ENCODE data around the gene MARCHF2. TPM values are rescaled to one million over a fixed set of nuclear protein-coding genes. Genes with fewer than 3 reads are reported as not detected.

Gene MARCHF2
- total and polyA plus RNA-seq, 7 experiments from 2014 or later, result 18.0 to 42.1 (median 23.4) TPM

DNA sequence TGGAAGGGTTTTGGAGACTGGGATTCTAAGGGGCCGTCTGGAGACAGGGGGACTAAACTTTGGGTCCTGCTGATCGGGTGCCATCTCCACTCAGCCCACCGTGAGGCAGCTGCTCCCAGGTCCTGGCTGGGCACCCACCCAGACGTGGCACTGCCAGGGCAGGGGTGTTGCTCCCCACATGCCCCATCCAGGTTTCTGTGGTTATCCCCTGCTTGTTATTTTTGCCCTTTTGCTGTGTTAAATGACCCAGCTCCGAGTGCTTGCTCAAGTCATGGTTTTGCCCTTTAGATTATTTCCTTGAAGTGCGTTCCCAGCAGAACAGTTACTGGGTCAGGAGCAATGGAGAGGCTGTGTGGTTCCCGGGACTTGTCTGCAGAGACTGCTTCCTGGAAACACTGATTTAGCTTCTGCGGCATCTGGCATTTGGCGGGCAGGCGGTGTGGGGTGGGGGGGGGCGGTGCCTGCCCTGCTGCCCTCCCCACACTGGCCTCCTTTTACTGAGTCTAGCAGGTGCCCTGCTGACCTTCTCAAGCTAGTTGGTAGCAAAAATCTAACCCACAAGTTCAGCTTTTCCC lies 21.0 kb upstream of the MARCHF2 start:
- Mint-ChIP-seq H3K27me3 (no peaks in the 10 kb centered on the region), H3K27ac (peak overlapping the region in 6 of 9 donors; percentile 36 to 90 (median 62)), H3K4me3 (peak overlapping the region in 7 of 10 donors; percentile 36 to 96 (median 70)), H3K36me3 (peaks cover 0 to 9% (median 2%) of the 10 kb centered on the region in 5 donors), H3K9me3 (no peaks in the 10 kb centered on the region), H3K4me1 (peaks cover 26 to 53% (median 41%) of the 10 kb centered on the region in 7 donors)
- Histone ChIP-seq H3K36me3 (ENCODE audit: control insufficient read depth in 2 of 3, insufficient read depth in 3 of 3, low read length in 3 of 3) (peaks cover 0 to 8% (median 0%) of the 10 kb centered on the region in 3 experiments), H3K9me3 (ENCODE audit: control insufficient read depth in 2 of 3, low read length in 3 of 3) (no peaks in the 10 kb centered on the region), H3K27ac (ENCODE audit: low read depth, low read length) (peak overlapping the region; percentile 24), H3K4me3 (ENCODE audit: low read length) (no peak overlapping the region), H3K4me1 (ENCODE audit: control insufficient read depth in 2 of 2, insufficient read depth in 2 of 2, low read length in 2 of 2) (peaks cover 7 to 8% of the 10 kb centered on the region in 2 donors), H3K27me3 (ENCODE audit: control insufficient read depth in 2 of 2, insufficient read depth in 2 of 2, low read length in 2 of 2) (no peaks in the 10 kb centered on the region)
- CTCF ChIA-PET, result interaction anchor here (0.6 kb wide), 2 partner anchors 217 to 736 kb away, joined by 3 read pairs; no protein-coding TSS in a partner anchor
- intact Hi-C loops (cut with micrococcal nuclease), result loop anchor here in 1 of 2 donors (5.0 kb wide), 2 partner anchors 200 to 470 kb away; partner anchors contain the start of gene SNAPC2
- DNase-seq (no peak), ATAC-seq (no peak)
- POLR2A ChIA-PET, result interaction anchor here (0.5 kb wide), 1 partner anchor 114 kb away, joined by 3 read pairs; no protein-coding TSS in a partner anchor

DNA sequence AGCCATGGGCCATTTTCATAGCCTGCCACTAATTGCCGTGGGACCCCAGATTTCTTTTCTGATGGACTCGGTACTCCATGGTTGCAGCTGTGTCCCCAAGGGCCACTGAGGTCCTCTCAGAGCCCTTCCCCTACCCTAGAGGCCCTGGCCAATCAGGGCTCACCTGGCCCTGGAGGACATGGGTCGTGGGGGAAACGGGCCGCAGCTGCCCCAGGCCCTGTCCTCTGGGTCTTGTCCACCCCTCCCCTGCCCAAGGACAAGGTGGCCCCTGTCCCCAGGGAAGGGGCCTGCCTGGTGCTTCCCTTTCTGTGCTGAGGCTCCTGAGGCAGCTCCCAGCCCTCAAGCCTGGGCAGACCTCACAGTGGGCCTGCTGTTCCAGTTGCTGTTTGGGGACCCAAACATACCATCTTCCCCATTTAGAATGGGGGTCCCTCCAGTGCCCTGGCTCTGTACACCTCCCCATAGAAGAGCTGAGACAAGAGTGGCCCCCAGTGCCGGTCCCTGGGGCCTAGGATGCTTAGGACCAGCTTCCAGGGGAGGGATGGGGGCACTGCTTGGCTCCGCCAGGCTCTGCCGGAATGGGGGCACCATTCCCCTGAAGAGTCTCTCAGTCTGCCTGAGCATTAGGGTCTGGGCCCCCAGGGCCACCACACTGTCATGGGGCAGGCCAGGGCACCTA lies 19.8 kb upstream of the MARCHF2 start:
- peaks cover 28 to 55% (median 47%) of the 10 kb centered on the region in 7 donors for H3K4me1 Mint-ChIP-seq

DNA sequence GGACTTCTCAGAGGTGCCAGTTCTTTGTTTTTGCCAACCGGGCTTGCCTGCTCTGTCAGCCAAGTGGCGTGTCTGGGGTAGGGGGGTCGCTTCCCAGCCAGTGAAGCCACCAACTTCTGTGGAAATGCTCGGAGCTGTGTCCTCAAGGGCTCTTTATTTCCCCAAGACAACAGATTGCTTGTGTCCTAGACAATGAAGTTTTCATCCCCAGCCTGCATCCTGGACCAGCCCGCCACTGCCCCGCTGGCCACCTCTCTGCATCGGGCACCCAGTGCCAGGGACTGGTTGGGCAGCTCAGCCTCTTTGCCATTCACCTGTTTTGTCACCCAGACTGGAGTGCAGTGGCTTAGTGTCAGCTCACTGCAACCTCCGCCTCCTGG lies 19.2 kb upstream of the MARCHF2 start:
- H3K27ac ChIP-seq (ENCODE audit: low read depth, low read length), result no peak overlapping the region
- peaks cover 0 to 18% (median 0%) of the 10 kb centered on the region in 3 experiments for H3K36me3 ChIP-seq (ENCODE audit: control insufficient read depth in 2 of 3, insufficient read depth in 3 of 3, low read length in 3 of 3)
- no peaks in the 10 kb centered on the region for H3K27me3 Mint-ChIP-seq
- H3K4me1 ChIP-seq (ENCODE audit: control insufficient read depth in 2 of 2, insufficient read depth in 2 of 2, low read length in 2 of 2), result peaks cover 8% of the 10 kb centered on the region in 2 donors
- H3K4me3 ChIP-seq (ENCODE audit: low read length), result no peak overlapping the region
- peak overlapping the region in 1 of 9 donors; percentile 41 for H3K27ac Mint-ChIP-seq
- peaks cover 0 to 5% (median 0%) of the 10 kb centered on the region in 5 donors for H3K36me3 Mint-ChIP-seq
- DNase-seq (no peak), ATAC-seq (no peak)
- intact Hi-C loops (cut with micrococcal nuclease), result loop anchor here in 1 of 2 donors (5.0 kb wide), 2 partner anchors 198 to 472 kb away; partner anchors contain the start of gene SNAPC2
- ChIA-PET CTCF (interaction anchor here (0.6 kb wide), 1 partner anchor 200 kb away, joined by 3 read pairs; no protein-coding TSS in a partner anchor), POLR2A (interaction anchor here (1.2 kb wide), 1 partner anchor 18 kb away, joined by 6 read pairs; no protein-coding TSS in a partner anchor)
- peaks cover 28 to 55% (median 47%) of the 10 kb centered on the region in 7 donors for H3K4me1 Mint-ChIP-seq
- H3K27me3 ChIP-seq (ENCODE audit: control insufficient read depth in 2 of 2, insufficient read depth in 2 of 2, low read length in 2 of 2), result no peaks in the 10 kb centered on the region
- peak overlapping the region in 1 of 10 donors; percentile 25 for H3K4me3 Mint-ChIP-seq
- H3K9me3 ChIP-seq (ENCODE audit: control insufficient read depth in 2 of 3, low read length in 3 of 3), result no peaks in the 10 kb centered on the region
- no peaks in the 10 kb centered on the region for H3K9me3 Mint-ChIP-seq

More for the DNA sequence above, 19.8 kb upstream of the MARCHF2 start:
- Histone ChIP-seq H3K4me1 (ENCODE audit: control insufficient read depth in 2 of 2, insufficient read depth in 2 of 2, low read length in 2 of 2) (peaks cover 8% of the 10 kb centered on the region in 2 donors), H3K4me3 (ENCODE audit: low read length) (no peak overlapping the region), H3K27me3 (ENCODE audit: control insufficient read depth in 2 of 2, insufficient read depth in 2 of 2, low read length in 2 of 2) (no peaks in the 10 kb centered on the region), H3K36me3 (ENCODE audit: control insufficient read depth in 2 of 3, insufficient read depth in 3 of 3, low read length in 3 of 3) (peaks cover 0 to 15% (median 0%) of the 10 kb centered on the region in 3 experiments), H3K9me3 (ENCODE audit: control insufficient read depth in 2 of 3, low read length in 3 of 3) (no peaks in the 10 kb centered on the region), H3K27ac (ENCODE audit: low read depth, low read length) (no peak overlapping the region)
- DNase-seq (no peak), ATAC-seq (no peak)
- intact Hi-C loops (cut with micrococcal nuclease), result loop anchor here in 1 of 2 donors (5.0 kb wide), 2 partner anchors 199 to 471 kb away; partner anchors contain the start of gene SNAPC2
- POLR2A ChIA-PET, result interaction anchor here (1.2 kb wide), 1 partner anchor 18 kb away, joined by 6 read pairs; no protein-coding TSS in a partner anchor
- peaks cover 0 to 5% (median 0%) of the 10 kb centered on the region in 5 donors for H3K36me3 Mint-ChIP-seq
- H3K9me3 Mint-ChIP-seq, result no peaks in the 10 kb centered on the region
- peak overlapping the region in 4 of 10 donors; percentile 11 to 40 (median 32) for H3K4me3 Mint-ChIP-seq
- H3K27ac Mint-ChIP-seq, result peak overlapping the region in 3 of 9 donors; percentile 38 to 64 (median 63)
- H3K27me3 Mint-ChIP-seq, result no peaks in the 10 kb centered on the region
- CTCF ChIA-PET, result interaction anchor here (0.6 kb wide), 1 partner anchor 199 kb away, joined by 3 read pairs; no protein-coding TSS in a partner anchor

GRCh38 chr19:8395621-8396082 lies 17.5 kb upstream of the MARCHF2 start:
- H3K4me3 Mint-ChIP-seq, result no peak overlapping the region
- ATAC-seq (no peak), DNase-seq (no peak)
- Histone ChIP-seq H3K4me1 (ENCODE audit: control insufficient read depth in 2 of 2, insufficient read depth in 2 of 2, low read length in 2 of 2) (peaks cover 8% of the 10 kb centered on the region in 2 donors), H3K36me3 (ENCODE audit: control insufficient read depth in 2 of 3, insufficient read depth in 3 of 3, low read length in 3 of 3) (peaks cover 0 to 32% (median 3%) of the 10 kb centered on the region in 3 experiments), H3K4me3 (ENCODE audit: low read length) (no peak overlapping the region), H3K27me3 (ENCODE audit: control insufficient read depth in 2 of 2, insufficient read depth in 2 of 2, low read length in 2 of 2) (no peaks in the 10 kb centered on the region), H3K27ac (ENCODE audit: low read depth, low read length) (no peak overlapping the region), H3K9me3 (ENCODE audit: control insufficient read depth in 2 of 3, low read length in 3 of 3) (no peaks in the 10 kb centered on the region)
- no peaks in the 10 kb centered on the region for H3K27me3 Mint-ChIP-seq
- peaks cover 0 to 2% (median 0%) of the 10 kb centered on the region in 11 donors for H3K9me3 Mint-ChIP-seq
- peaks cover 0 to 8% (median 4%) of the 10 kb centered on the region in 5 donors for H3K36me3 Mint-ChIP-seq
- peak overlapping the region in 2 of 9 donors; percentile 12 to 75 for H3K27ac Mint-ChIP-seq
- ChIA-PET CTCF (interaction anchor here (0.5 to 1.0 kb wide), 3 partner anchors 12 to 184 kb away, joined by 3 to 4 read pairs (median 4); no protein-coding TSS in a partner anchor), POLR2A (interaction anchor here (0.6 kb wide), 1 partner anchor 193 kb away, joined by 4 read pairs; no protein-coding TSS in a partner anchor)
- intact Hi-C loops (cut with micrococcal nuclease), result loop anchor here (1.0 kb wide), 1 partner anchor 41 kb away; no protein-coding TSS in a partner anchor
- peaks cover 26 to 49% (median 45%) of the 10 kb centered on the region in 7 donors for H3K4me1 Mint-ChIP-seq

DNA sequence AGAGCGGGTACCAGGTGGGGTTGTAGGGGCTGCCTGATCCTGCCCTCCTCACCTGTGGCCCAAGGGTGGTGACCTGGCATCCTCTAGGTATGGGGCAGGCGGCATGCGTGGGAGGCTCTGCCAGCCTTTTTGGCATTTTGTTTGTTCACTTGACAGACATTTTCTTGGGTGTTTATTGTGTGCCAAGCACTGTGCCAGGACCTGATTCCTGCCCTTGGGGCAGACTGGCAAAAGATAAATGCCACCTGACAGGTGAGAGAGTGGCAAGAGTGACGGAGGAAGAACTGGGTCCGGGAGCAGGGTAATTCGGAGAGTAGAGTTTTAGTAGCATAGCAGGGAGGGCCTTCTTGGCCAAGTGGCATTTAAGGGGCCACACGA lies 16.9 kb upstream of the MARCHF2 start:
- peaks cover 21 to 43% (median 39%) of the 10 kb centered on the region in 7 donors for H3K4me1 Mint-ChIP-seq
- no peaks in the 10 kb centered on the region for H3K27me3 Mint-ChIP-seq
- no peak overlapping the region for H3K27ac ChIP-seq (ENCODE audit: low read depth, low read length)
- H3K27me3 ChIP-seq (ENCODE audit: control insufficient read depth in 2 of 2, insufficient read depth in 2 of 2, low read length in 2 of 2), result no peaks in the 10 kb centered on the region
- H3K4me3 ChIP-seq (ENCODE audit: low read length), result no peak overlapping the region
- no peak for ATAC-seq
- H3K36me3 Mint-ChIP-seq, result peaks cover 0 to 8% (median 4%) of the 10 kb centered on the region in 5 donors
- peaks cover 3 to 8% of the 10 kb centered on the region in 2 donors for H3K4me1 ChIP-seq (ENCODE audit: control insufficient read depth in 2 of 2, insufficient read depth in 2 of 2, low read length in 2 of 2)
- ChIA-PET CTCF (interaction anchor here (0.6 kb wide), 1 partner anchor 183 kb away, joined by 3 read pairs; no protein-coding TSS in a partner anchor), POLR2A (interaction anchor here (0.6 kb wide), 1 partner anchor 192 kb away, joined by 4 read pairs; no protein-coding TSS in a partner anchor)
- intact Hi-C loops (cut with micrococcal nuclease), result loop anchor here (1.0 kb wide), 1 partner anchor 42 kb away; no protein-coding TSS in a partner anchor
- peaks cover 0 to 2% (median 0%) of the 10 kb centered on the region in 11 donors for H3K9me3 Mint-ChIP-seq
- peaks cover 0 to 32% (median 3%) of the 10 kb centered on the region in 3 experiments for H3K36me3 ChIP-seq (ENCODE audit: control insufficient read depth in 2 of 3, insufficient read depth in 3 of 3, low read length in 3 of 3)
- peak overlapping the region in 1 of 10 donors; percentile 36 for H3K4me3 Mint-ChIP-seq
- no peak for DNase-seq
- peak overlapping the region in 7 of 9 donors; percentile 1 to 76 (median 17) for H3K27ac Mint-ChIP-seq
- H3K9me3 ChIP-seq (ENCODE audit: control insufficient read depth in 2 of 3, low read length in 3 of 3), result no peaks in the 10 kb centered on the region
